GM12892 (cell line): ENCODE results near the gene PURB.
"Not testable (repeated sequence)": the region's sequence is repeated elsewhere in the genome, so short reads cannot be mapped to it uniquely, and the experiment has no call there.

Source experiments
- POLR2A ChIP-seq: IDR thresholded peaks from 2 replicates; pipeline ENCODE4 v1.6.1; 2011; ENCODE audit warnings: low read depth, low read length, control low read depth
- POLR2AphosphoS5 ChIP-seq: IDR thresholded peaks from 2 replicates; pipeline ENCODE4 v1.6.1; 2011; ENCODE audit warnings: low read depth, low read length, control low read depth
- TAF1 ChIP-seq: IDR thresholded peaks from 2 replicates; pipeline ENCODE4 v1.6.1; 2011; ENCODE audit warnings: low read depth, mild to moderate bottlenecking, control low read depth, low read length, borderline replicate concordance

DNA sequence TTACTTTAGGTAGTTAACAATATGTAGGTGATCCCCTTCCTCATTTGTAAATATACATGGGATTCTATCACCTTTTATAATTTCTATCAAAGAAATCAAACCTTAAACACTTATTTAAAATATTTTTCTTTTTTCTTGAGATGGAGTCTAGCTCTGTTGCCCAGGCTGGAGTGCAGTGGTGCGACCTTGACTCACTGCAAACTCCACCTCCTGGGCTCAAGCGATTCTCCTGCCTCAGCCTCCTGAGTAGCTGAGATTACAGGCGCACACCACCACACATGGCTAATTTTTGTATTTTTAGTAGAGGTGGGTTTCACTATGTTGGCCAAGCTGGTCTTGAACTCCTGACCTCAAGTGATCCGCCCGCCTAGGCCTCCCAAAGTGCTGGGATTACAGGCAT, 41.9 kb downstream of the PURB start:
- not testable (repeated sequence) for TF ChIP-seq POLR2A, TAF1, POLR2AphosphoS5
